Esophagus muscularis mucosa (tissue), 4 donors: ENCODE measurements around the gene RNF40.

ENCODE experiments used
- CTCF ChIP-seq, 3 experiments: fragments of 200-600 bp in 2 of 3; fragments of 450-650 bp in 1 of 3; sonication (generic) in 2 of 3; IDR thresholded peaks; one replicate each; pipeline ENCODE4 v1.5.1; 2017 to 2019; ENCODE audit warnings: antibody characterized with exemption in 3 of 3, mild to moderate bottlenecking in 2 of 3, moderate library complexity in 1 of 3
- EP300 ChIP-seq: sonication (generic); formaldehyde crosslinking; IDR thresholded peaks from one replicate; pipeline ENCODE4 v1.6.1; 2017; ENCODE audit warnings: antibody characterized with exemption
- POLR2A ChIP-seq: fragments of 450-650 bp; IDR thresholded peaks from one replicate; pipeline ENCODE4 v1.6.1; 2017; ENCODE audit warnings: antibody characterized with exemption, moderate library complexity, mild to moderate bottlenecking, low read depth
- POLR2AphosphoS5 ChIP-seq, 2 donors: sonication (generic); formaldehyde crosslinking; IDR thresholded peaks; one replicate each; pipeline ENCODE4 v1.6.1; 2017; ENCODE audit warnings: antibody characterized with exemption in 2 of 2

- TF ChIP-seq POLR2A: no peak
- TF ChIP-seq CTCF (IDR thresholded peaks at IDR 0.05): no peak
- TF ChIP-seq POLR2AphosphoS5 (IDR thresholded peaks at IDR 0.05): no peak
- no peak for TF ChIP-seq EP300
Measured at GRCh38 chr16:30744183-30744582, 17.9 kb upstream of the RNF40 start.
